Renal cortex interstitium (tissue), 11 donors: ENCODE measurements around the gene TMEM183A. TPM values are rescaled to one million over a fixed set of nuclear protein-coding genes. Genes with fewer than 3 reads are reported as not detected.
A peak's percentile ranks its signal among the peaks of the same experiment; 100 is the strongest.

Source experiments
- DNase-seq, 11 donors: peaks; one replicate each; pipeline ENCODE4 v3.0.0-alpha.2; 2013; ENCODE audit warnings: low read depth in 9 of 11, low spot score in 4 of 11; ENCODE audit errors: extremely low read depth in 1 of 11
- polyA plus RNA-seq, 3 donors: library from polyadenylated mRNA; unstranded; fragments of 120-200 nt; gene quantifications; one replicate each; pipeline ENCODE4 v1.2.1, GENCODE V29; 2013; ENCODE audit not compliant: insufficient read length in 3 of 3

Gene TMEM183A
- polyA plus RNA-seq, 3 donors = 74.8 to 81.9 (median 75.7) TPM

- DNase-seq = no peak
These were observed 45.4 kb downstream of the TMEM183A start for GRCh38 chr1:203052601-203053000.

GRCh38 chr1:203054184-203054583 is 47.0 kb downstream of the TMEM183A start:
- no peak for DNase-seq

DNA sequence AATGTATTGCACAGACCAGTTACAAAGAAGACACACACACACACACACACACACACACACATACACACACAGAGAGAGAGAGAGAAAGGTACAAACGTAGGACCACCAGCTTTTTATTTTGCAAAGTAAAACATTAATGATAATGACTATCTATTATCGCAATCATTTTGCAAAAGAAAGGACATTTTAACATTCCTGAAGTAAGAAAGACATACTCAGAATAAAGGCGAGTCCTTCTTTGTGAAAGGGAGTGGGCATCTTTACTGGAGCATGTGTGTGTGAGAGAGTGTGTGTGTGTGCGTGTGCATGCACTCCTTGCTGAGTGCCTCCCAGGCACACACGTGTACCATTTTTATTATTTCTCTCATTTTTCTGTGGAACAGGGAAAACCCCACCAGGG is 47.5 kb downstream of the TMEM183A start:
- no peak for DNase-seq

DNA sequence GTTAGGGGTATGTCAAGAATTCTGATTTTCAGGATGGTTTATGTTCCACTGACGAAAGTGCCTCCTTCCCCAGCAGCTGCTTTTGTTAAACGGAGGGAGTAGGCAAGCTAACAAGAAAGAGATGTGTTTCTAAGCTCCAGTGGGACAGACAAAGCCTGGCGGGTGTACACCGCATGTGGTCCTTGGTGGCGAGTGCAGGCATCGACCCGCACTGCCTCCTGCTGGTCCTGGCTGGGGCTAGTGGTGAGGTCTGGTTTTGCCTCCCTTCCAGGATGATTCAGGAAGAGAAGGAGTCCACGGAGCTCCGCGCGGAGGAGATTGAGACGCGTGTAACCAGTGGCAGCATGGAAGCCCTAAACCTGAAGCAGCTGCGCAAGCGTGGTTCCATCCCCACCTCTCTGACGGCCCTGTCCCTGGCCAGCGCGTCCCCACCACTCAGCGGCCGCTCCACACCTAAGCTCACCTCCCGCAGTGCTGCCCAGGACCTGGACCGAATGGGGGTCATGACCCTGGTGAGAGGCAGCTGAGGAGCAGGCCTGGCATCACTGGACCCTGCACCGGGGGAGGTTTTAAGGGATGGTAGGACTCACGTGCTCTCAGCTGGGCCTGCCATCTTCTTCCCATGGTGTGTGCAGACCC is 48.1 kb downstream of the TMEM183A start:
- no peak for DNase-seq

DNA sequence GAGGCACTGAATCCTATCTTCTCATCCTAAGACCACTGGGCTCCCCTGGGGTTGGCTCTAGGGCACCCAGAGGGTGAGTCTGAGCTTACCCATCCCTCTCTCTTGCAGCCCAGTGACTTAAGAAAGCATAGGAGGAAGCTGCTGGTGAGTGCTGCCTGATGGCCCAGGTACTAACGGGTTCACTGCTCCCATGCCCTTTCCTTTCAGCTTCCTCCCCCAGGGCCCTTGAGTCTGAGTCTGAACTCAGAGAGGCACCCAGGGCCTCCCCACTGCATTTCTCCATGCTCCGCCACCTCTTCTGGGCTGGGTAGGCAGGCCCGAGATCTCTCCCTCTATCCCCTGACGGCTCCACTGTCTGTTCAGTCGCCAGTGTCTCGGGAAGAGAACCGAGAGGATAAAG is 48.8 kb downstream of the TMEM183A start:
- no peak for DNase-seq

DNA sequence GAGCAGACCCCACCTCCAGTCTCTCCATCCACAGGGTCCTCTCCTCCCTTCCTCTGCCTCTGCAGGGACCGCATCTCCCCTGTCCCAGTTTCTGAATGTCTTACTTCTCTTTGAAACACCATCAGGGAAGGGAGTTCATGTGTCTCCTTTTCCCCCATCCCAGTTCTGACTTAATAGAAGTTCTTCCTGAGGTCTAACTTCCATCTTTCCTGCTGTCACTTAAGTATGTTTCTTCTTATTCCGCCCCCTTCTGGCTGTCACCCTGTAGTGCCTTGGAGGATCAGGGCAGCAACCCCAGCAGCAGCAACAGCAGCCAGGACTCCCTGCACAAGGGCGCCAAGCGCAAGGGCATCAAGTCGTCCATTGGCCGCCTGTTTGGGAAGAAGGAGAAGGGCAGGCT is 49.3 kb downstream of the TMEM183A start:
- no peak for DNase-seq

DNA sequence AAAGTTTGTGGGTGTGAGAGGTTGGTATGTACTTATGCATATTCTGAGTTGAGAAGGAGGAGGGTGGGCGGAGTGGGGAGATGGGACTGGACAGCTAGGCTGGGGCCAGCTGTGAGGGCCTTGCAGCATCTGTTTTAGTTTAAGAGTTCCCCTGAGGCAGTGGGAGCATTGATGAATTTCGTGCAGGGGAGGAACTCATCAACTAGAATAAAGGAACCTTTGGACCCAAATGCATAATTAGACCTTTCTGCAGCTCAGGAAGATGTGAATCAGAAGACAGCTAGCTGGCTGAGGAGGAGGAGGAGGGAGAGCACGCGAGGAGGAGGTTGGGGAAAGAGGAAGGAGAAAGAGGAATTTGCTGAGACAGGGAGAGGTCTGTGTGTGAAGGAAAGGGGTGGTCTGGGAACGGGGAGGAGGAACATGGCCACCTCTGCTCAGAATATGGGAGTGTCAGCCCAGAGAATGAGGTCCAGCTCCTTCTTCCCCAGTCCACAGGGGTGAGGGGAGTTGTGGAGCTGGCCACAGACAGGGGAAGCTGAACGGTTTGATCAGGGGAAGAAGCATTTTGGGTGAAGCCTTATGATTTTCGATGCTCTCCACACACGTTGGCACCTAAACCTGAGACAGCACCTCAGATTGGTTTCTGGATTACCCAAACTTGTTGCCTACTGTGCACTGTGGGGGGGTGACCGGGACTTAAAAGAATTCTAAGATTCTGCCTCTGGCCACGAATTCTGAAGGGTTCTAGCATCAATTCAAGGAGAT is 50.9 kb downstream of the TMEM183A start:
- peak in 1 of 11 donors; percentile 45 for DNase-seq

DNA sequence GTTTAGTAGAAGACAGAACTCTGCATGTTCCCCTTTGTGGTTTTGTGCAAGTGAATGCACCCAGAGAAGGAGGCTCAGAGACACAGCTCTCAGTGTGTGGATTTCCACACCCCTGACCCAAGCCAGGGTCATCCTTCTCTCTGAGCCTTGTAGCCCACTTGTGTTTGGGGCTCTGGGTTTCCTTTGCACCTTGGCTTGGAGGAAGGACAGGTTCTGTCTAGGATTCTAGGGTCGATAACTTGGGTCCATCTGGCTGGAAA is 51.4 kb downstream of the TMEM183A start:
- no peak for DNase-seq

GRCh38 chr1:203059485-203059884 is 52.3 kb downstream of the TMEM183A start:
- DNase-seq = no peak

DNA sequence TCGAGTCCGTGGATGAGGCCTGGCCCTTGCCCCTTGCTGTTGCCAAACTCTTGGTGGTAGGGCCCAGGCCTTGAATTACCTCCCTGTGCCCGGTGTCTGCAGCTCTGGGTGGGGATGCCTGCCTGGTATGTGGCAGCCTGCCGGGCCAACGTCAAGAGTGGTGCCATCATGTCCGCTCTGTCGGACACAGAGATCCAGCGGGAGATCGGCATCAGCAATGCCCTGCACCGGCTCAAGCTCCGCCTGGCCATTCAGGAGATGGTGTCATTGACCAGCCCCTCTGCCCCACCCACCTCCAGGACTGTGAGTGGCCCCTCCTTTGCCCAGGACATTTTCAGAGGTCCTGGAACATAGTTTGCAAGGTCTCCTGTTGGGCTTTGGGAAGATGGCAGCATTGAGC is 52.9 kb downstream of the TMEM183A start:
- DNase-seq = no peak

- no peak for DNase-seq
These were observed 56.1 kb downstream of the TMEM183A start for GRCh38 chr1:203063287-203063686.

DNA sequence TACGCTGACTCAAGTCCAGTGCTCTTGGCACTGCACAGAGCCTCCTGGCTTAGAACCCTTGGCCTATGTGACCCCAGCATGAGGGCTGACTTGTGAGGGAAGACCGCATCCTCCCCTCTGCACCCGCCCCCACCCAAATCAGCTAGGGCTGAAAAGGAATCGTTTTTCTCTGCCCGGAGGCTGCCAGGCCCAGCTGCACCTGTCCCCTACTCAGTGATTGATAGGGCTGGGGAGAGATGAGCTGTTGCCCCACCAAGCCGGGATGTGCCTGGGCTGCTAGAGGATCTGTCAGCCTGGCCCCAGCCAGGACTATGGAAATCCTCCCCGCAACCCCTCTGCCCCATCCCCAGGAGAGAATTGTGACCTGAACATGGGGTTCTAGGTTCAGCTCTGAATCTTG is 58.0 kb downstream of the TMEM183A start:
- no peak for DNase-seq

- no peak for DNase-seq
These were observed 58.8 kb downstream of the TMEM183A start for GRCh38 chr1:203065986-203066385.

GRCh38 chr1:203066965-203067364 is 59.8 kb downstream of the TMEM183A start:
- DNase-seq = no peak

DNA sequence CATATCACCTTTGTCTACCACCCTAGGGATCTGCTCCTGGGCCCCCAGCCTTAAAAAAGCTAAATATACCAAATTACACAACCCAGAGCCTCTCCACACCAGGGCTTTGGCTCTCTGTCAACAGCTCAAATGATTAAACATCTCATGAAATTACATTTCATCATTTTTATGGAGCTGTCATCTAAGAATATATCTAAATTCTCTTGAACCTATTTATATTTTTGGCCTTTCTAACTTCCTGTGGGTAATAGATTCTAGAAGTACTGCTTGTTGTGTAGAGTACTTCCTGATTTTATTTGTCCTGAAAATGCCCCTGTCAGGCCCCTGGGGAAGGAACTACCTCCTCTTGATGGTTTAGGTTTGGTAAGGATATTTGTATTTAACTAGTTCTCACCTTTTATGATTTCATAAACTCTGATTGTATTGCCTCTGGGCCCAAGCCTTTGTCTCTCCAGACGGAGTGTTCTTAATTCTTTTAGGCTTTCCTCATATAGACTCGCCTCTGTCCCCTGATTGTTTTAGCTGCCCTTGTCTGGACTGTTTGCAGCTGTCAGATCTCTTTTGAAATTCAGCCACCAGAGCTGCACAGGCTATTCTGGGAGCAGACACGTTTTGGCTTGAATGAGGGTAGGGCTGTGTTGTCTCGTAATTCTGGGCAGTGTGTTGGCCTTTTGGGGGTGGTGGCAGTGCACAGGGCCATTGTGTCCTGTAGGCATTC is 62.0 kb downstream of the TMEM183A start:
- peak in 7 of 11 donors; percentile 52 to 74 (median 70) for DNase-seq

DNA sequence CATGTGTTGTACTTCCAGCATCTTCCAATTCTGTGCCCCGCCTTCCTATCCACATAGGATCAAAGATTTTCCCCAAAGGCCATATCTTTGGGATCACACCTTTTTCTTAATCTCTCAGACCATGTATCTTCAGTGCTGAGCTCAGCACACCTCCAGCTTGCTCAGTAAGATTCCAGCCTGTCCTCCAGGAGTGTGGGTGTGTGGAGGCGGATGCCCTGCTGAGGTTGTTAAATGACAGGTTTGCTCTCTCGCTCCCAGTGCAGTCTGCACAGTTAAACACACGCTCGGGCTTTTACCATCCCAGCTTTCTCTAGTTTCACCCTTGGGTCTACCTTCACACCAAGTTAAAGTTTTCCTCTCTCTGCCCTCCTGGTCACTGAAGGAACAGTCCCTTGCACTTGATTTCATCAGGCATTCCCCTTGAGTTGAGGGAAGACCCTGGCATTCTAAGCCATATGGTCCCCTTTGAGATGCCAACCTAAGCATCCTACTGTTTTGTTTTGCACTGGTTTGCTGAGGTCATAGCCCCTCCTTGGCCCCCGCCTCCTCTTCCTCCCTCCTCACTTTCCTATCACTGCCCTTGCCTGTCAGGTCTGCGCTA is 64.9 kb downstream of the TMEM183A start:
- DNase-seq = no peak

GRCh38 chr1:203072911-203073310 is 65.7 kb downstream of the TMEM183A start:
- DNase-seq = no peak

DNA sequence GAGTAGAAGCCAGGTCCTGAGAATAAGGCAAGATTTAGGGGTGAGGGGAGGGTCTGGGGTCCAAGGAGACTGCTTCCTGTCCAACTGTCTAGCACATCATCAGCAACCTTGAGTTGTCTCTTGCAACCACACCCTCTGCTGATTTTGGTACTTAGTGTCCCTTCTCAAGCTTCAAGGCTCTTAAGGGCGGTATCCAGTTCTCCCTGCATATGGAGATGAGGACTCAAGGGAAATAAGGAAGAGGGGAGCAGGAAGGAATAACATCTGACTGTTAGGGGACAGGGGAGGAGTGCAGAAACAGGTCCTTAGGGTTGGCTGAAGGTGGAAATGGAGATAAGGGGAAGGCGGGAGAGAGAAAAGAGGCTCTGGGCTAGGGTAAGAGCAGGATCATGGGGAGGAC is 66.3 kb downstream of the TMEM183A start:
- DNase-seq = no peak
